SU-DHL-6 (cell line): Measurements from ENCODE around the gene ARL8B.
"Not testable (repeated sequence)": the region's sequence is repeated elsewhere in the genome, so short reads cannot be mapped to it uniquely, and the experiment has no call there.

Experiments used
- H2AFZ ChIP-seq: fragments of 200-600 bp; sonication (generic); 2 replicates; pipeline ENCODE4 v1.6.1; 2014; ENCODE audit warnings: low read depth, mild to moderate bottlenecking, moderate library complexity, mixed read lengths, antibody characterized with exemption, low read length; ENCODE audit not compliant: severe bottlenecking
- H3F3A ChIP-seq: fragments of 200-600 bp; shearing (Covaris generic); 2 replicates; pipeline ENCODE4 v1.6.0; 2016; ENCODE audit warnings: antibody characterized with exemption, mild to moderate bottlenecking; ENCODE audit not compliant: insufficient read depth
- H3K27ac ChIP-seq: fragments of 200-600 bp; sonication (generic); 2 replicates; pipeline ENCODE4 v1.5.1; 2016; ENCODE audit warnings: low read depth, mild to moderate bottlenecking, low read length, moderate library complexity, mixed read lengths
- H3K27me3 ChIP-seq: fragments of 200-600 bp; sonication (generic), shearing (Covaris generic); 2 replicates; pipeline ENCODE4 v1.6.0; 2014; ENCODE audit warnings: mild to moderate bottlenecking, low read length
- H3K36me3 ChIP-seq: fragments of 200-600 bp; sonication (generic); 2 replicates; pipeline ENCODE4 v1.6.1; 2014; ENCODE audit warnings: mild to moderate bottlenecking, low read length, mixed read lengths
- H3K4me2 ChIP-seq: fragments of 300-600, 200-600 bp; shearing (Covaris generic), sonication (generic); 2 replicates; pipeline ENCODE4 v1.6.0; 2014; ENCODE audit warnings: low read length, low read depth, mild to moderate bottlenecking; ENCODE audit not compliant: poor library complexity, severe bottlenecking
- H3K4me3 ChIP-seq: fragments of 200-600 bp; sonication (generic); 2 replicates; pipeline ENCODE4 v1.5.1; 2014; ENCODE audit warnings: antibody characterized with exemption, low read length, mild to moderate bottlenecking, mixed read lengths; ENCODE audit not compliant: insufficient read depth, poor library complexity, severe bottlenecking
- H3K79me2 ChIP-seq: fragments of 200-600 bp; sonication (generic); 2 replicates; pipeline ENCODE4 v1.6.1; 2014; ENCODE audit warnings: mild to moderate bottlenecking, low read length, moderate library complexity; ENCODE audit not compliant: insufficient read depth
- H3K9ac ChIP-seq: fragments of 200-600 bp; sonication (generic); 2 replicates; pipeline ENCODE4 v1.7.0; 2014; ENCODE audit warnings: mild to moderate bottlenecking, low read length
- H3K9me2 ChIP-seq: fragments of 200-600 bp; sonication (generic); replicated peaks from 2 replicates; pipeline ENCODE4 v1.6.1; 2014; ENCODE audit warnings: low read length; ENCODE audit not compliant: insufficient read depth
- H3K9me3 ChIP-seq: fragments of 200-600 bp; sonication (generic); 2 replicates; pipeline ENCODE4 v1.6.1; 2014; ENCODE audit warnings: low read length, mixed read lengths; ENCODE audit not compliant: insufficient read depth
- H4K20me1 ChIP-seq: fragments of 200-600 bp; sonication (generic); 2 replicates; pipeline ENCODE4 v1.6.1; 2014; ENCODE audit warnings: low read depth, mild to moderate bottlenecking, antibody characterized with exemption, low read length, moderate library complexity, mixed read lengths
- CTCF ChIP-seq: fragments of 200-600 bp; sonication (generic); IDR thresholded peaks from one replicate; pipeline ENCODE4 v1.5.1; 2017; ENCODE audit warnings: antibody characterized with exemption, mild to moderate bottlenecking, low read length, moderate library complexity; ENCODE audit not compliant: insufficient read depth, poor library complexity, severe bottlenecking
- EZH2phosphoT487 ChIP-seq: fragments of 200-600 bp; sonication (generic), shearing (Covaris generic); conservative IDR thresholded peaks from 2 replicates; pipeline ENCODE4 v1.6.1; 2018; ENCODE audit warnings: mild to moderate bottlenecking, antibody characterized with exemption, low read length, moderate library complexity, mixed read lengths

Gene ARL8B

GRCh38 chr3:5143464-5143863, 21.4 kb downstream of the ARL8B start:
- Histone ChIP-seq H4K20me1 (no peaks in the 10 kb centered on the region), H2AFZ (no peak overlapping the region), H3K9ac (no peak overlapping the region), H3K4me2 (no peak overlapping the region), H3K9me3 (no peaks in the 10 kb centered on the region), H3F3A (no peaks in the 10 kb centered on the region), H3K79me2 (peaks cover 100% of the 10 kb centered on the region), H3K27me3 (no peaks in the 10 kb centered on the region), H3K9me2 (no peaks in the 10 kb centered on the region), H3K4me3 (no peak overlapping the region), H3K36me3 (peaks cover 6% of the 10 kb centered on the region), H3K27ac (no peak overlapping the region)
- no peak for TF ChIP-seq CTCF

GRCh38 chr3:5144316-5144994, 22.4 kb downstream of the ARL8B start:
- H3K79me2 ChIP-seq, result peaks cover 100% of the 10 kb centered on the region
- no peaks in the 10 kb centered on the region for H3K27me3 ChIP-seq
- H3K9me3 ChIP-seq, result no peaks in the 10 kb centered on the region
- H2AFZ ChIP-seq, result no peak overlapping the region
- peaks cover 6% of the 10 kb centered on the region for H3K36me3 ChIP-seq
- no peak overlapping the region for H3K9ac ChIP-seq
- no peaks in the 10 kb centered on the region for H3F3A ChIP-seq
- H3K27ac ChIP-seq, result no peak overlapping the region; the same call in 1 of the 2 replicates
- H4K20me1 ChIP-seq, result no peaks in the 10 kb centered on the region
- TF ChIP-seq CTCF (no peak), EZH2phosphoT487 (no peak)
- no peaks in the 10 kb centered on the region for H3K9me2 ChIP-seq
- H3K4me2 ChIP-seq, result no peak overlapping the region
- no peak overlapping the region for H3K4me3 ChIP-seq

GRCh38 chr3:5145120-5145519, 23.0 kb downstream of the ARL8B start:
- no peak overlapping the region for H3K27ac ChIP-seq
- peaks cover 6% of the 10 kb centered on the region for H3K36me3 ChIP-seq
- TF ChIP-seq CTCF (no peak), EZH2phosphoT487 (no peak)
- no peaks in the 10 kb centered on the region for H3K27me3 ChIP-seq
- H2AFZ ChIP-seq, result no peak overlapping the region
- no peak overlapping the region for H3K4me2 ChIP-seq
- no peaks in the 10 kb centered on the region for H3K9me2 ChIP-seq
- H3K4me3 ChIP-seq, result no peak overlapping the region
- no peaks in the 10 kb centered on the region for H3F3A ChIP-seq
- H3K9me3 ChIP-seq, result no peaks in the 10 kb centered on the region
- no peak overlapping the region for H3K9ac ChIP-seq
- H3K79me2 ChIP-seq, result peaks cover 100% of the 10 kb centered on the region
- H4K20me1 ChIP-seq, result peaks cover 3% of the 10 kb centered on the region; the same call in 1 of the 2 replicates

GRCh38 chr3:5147152-5147551, 25.1 kb downstream of the ARL8B start:
- not testable (repeated sequence) for H3K4me2 ChIP-seq, H3F3A ChIP-seq, H3K27ac ChIP-seq, H2AFZ ChIP-seq, H3K9ac ChIP-seq, H3K9me3 ChIP-seq, H3K4me3 ChIP-seq, H3K9me2 ChIP-seq, H3K36me3 ChIP-seq, H4K20me1 ChIP-seq, H3K27me3 ChIP-seq
- H3K79me2 ChIP-seq, result peaks cover 100% of the 10 kb centered on the region
